ENCODE results near the gene DDAH2.
A peak's percentile ranks its signal among the peaks of the same experiment; 100 is the strongest.

DDAH2 gene

GRCh38 chr6:31689249-31690110, 39.6 kb downstream of the DDAH2 start:
- DNase-seq (ENCODE audit: low read depth) = no peak

GRCh38 chr6:31687860-31688693, 41.0 kb downstream of the DDAH2 start:
- DNase-seq (ENCODE audit: low read depth) = no peak

DNA sequence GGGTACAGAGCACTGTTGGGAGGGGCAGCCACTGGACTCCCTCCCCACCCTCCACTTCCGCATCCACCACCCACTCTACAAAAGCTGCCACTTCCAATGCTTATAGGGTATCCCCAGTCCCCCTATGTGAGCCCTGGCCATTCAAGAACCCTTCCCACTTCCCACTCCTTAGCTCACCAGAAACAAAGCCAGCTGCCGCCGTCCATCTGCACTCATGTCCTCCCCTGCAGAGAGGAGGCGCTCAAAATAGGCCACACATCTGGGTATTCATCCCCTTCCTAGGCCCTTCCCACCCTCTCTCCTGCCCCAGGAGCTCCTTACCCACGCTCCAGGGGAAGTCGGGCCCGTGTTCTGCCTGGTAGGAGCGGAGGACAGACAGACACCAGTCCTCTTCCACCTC, 41.8 kb downstream of the DDAH2 start:
- no peak for DNase-seq (ENCODE audit: low read depth)

DNA sequence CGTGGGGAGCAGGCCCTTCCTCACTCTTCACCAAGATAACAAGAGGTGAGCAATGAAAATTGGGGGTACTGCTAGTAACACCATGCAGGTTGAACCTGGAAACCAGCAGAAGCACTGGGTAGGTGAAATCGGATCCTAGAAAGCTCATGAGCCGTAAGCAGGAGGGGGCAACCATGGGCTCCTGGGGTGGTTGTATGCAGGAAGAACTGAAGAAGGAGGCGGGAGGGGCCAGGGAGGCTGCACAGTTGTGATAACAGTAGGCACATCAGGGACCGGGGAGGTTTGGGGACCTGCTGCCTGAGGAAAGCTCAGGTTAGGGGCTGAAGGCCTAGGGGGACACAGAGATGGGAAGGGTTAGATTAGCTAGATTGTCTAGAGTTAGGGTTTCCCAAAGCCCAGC, 42.6 kb downstream of the DDAH2 start:
- no peak for DNase-seq (ENCODE audit: low read depth)

DNA sequence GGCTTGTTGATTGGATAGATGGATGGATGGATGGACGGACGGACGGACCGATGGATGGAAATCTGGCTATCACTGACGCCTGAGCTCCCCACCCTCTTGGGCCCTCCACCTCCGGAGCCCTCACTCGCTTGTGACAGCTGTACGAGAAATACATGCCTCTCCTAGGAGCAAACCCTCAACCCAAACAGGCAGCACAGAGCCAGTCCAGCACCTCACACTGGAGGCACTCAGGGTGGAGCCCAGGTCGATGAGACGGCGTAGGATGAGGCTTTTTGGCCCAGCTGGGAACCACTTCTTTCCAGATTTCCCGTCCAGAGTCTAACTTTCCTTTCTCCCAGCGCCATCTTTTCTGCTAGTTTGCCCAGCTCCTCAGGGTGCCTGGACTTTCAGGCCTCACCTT, 45.5 kb downstream of the DDAH2 start:
- no peak for DNase-seq (ENCODE audit: low read depth)

DNA sequence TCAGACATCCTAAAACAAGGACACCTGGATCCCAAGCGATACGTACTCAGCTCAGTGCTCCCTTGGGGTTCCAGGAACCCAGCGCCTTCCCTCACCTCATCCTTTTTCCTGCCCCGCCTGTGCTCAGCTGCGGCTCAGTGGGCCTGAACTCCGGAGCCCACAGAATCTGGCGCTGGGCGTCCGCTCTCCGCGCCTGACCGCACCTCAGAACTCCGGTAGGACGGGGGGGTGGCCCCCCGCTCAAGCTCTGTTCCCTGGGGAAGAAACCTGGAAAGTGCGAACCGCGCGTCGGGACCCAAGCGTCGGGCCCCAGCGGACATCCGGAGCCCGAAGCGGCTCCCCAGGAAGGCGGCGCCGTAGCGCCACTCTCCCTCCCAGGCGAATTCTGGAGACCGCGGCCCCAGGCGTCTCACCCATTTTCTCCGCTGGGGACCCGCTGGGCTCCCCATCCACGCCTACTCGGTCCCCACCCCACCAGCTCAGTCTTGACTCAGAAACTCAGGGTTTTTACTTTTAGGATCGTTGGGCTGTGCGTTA, 47.9 kb downstream of the DDAH2 start:
- DNase-seq (ENCODE audit: low read depth) = no peak

- DNase-seq (ENCODE audit: low read depth) = peak; percentile 55
These were observed 48.6 kb downstream of the DDAH2 start, which contains the start of gene LY6G5C for GRCh38 chr6:31680226-31681134. LY6G5C (minus strand) TSS chr6:31681067; CDS start chr6:31680373, 694 bp downstream.

GRCh38 chr6:31677955-31678354, 51.1 kb downstream of the DDAH2 start:
- no peak for DNase-seq (ENCODE audit: low read depth)

All from activated T-cell treated with anti-CD3 and anti-CD28 coated beads for 24 hours (primary cell).